PFSK-1 (cell line): Measurements from ENCODE around the gene EVI2A.

Source experiments
- FOXP2 ChIP-seq: optimal IDR thresholded peaks from 2 replicates; pipeline ENCODE3; 2011; ENCODE audit warnings: borderline replicate concordance, control low read depth, inconsistent platforms; ENCODE audit not compliant: insufficient read depth; ENCODE audit errors: extremely low read length, extremely low read depth
- POLR2AphosphoS5 ChIP-seq: IDR thresholded peaks from 2 replicates; pipeline ENCODE4 v1.6.1; 2012; ENCODE audit warnings: low read depth, mild to moderate bottlenecking, control low read depth, low read length, moderate library complexity
- SIN3A ChIP-seq: IDR thresholded peaks from 2 replicates; pipeline ENCODE4 v1.6.1; 2012; ENCODE audit warnings: mild to moderate bottlenecking, low read length, moderate library complexity, borderline replicate concordance; ENCODE audit not compliant: insufficient read depth
- TAF1 ChIP-seq: IDR thresholded peaks from 2 replicates; pipeline ENCODE4 v1.6.1; 2012; ENCODE audit warnings: low read length, control low read depth, borderline replicate concordance; ENCODE audit not compliant: insufficient read depth
- TF ChIP-seq, protein P1 (sequence below), 2 experiments: IDR thresholded peaks; 2 replicates each; pipeline versions ENCODE4 v1.6.1 to v1.8.0; 2011 to 2012; ENCODE audit warnings: low read depth in 2 of 2, low read length in 2 of 2, control low read depth in 1 of 2, inconsistent platforms in 1 of 2, mild to moderate bottlenecking in 1 of 2, moderate library complexity in 1 of 2; ENCODE audit not compliant: insufficient read depth in 1 of 2

The EVI2A gene

GRCh38 chr17:31299624-31300023 lies 21.8 kb downstream of the EVI2A start:
- TF ChIP-seq TAF1 (no peak), POLR2AphosphoS5 (no peak), SIN3A (no peak), FOXP2 (no peak)
- TF ChIP-seq, protein P1, sequence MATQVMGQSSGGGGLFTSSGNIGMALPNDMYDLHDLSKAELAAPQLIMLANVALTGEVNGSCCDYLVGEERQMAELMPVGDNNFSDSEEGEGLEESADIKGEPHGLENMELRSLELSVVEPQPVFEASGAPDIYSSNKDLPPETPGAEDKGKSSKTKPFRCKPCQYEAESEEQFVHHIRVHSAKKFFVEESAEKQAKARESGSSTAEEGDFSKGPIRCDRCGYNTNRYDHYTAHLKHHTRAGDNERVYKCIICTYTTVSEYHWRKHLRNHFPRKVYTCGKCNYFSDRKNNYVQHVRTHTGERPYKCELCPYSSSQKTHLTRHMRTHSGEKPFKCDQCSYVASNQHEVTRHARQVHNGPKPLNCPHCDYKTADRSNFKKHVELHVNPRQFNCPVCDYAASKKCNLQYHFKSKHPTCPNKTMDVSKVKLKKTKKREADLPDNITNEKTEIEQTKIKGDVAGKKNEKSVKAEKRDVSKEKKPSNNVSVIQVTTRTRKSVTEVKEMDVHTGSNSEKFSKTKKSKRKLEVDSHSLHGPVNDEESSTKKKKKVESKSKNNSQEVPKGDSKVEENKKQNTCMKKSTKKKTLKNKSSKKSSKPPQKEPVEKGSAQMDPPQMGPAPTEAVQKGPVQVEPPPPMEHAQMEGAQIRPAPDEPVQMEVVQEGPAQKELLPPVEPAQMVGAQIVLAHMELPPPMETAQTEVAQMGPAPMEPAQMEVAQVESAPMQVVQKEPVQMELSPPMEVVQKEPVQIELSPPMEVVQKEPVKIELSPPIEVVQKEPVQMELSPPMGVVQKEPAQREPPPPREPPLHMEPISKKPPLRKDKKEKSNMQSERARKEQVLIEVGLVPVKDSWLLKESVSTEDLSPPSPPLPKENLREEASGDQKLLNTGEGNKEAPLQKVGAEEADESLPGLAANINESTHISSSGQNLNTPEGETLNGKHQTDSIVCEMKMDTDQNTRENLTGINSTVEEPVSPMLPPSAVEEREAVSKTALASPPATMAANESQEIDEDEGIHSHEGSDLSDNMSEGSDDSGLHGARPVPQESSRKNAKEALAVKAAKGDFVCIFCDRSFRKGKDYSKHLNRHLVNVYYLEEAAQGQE (IDR thresholded peaks at IDR 0.05; ENCODE audit: insufficient read depth in 1 of 2, low read depth in 2 of 2, low read length in 2 of 2): no peak

GRCh38 chr17:31297090-31297489 lies 24.3 kb downstream of the EVI2A start, which contains the start of gene OMG:
Gene OMG (minus strand): TSS chr17:31297239. CDS start chr17:31296331, 908 bp downstream.
- TF ChIP-seq FOXP2 (no peak), SIN3A (no peak), TAF1 (no peak), POLR2AphosphoS5 (no peak)
- TF ChIP-seq, protein P1 (IDR thresholded peaks at IDR 0.05; ENCODE audit: insufficient read depth in 1 of 2, low read depth in 2 of 2, low read length in 2 of 2): no peak

DNA sequence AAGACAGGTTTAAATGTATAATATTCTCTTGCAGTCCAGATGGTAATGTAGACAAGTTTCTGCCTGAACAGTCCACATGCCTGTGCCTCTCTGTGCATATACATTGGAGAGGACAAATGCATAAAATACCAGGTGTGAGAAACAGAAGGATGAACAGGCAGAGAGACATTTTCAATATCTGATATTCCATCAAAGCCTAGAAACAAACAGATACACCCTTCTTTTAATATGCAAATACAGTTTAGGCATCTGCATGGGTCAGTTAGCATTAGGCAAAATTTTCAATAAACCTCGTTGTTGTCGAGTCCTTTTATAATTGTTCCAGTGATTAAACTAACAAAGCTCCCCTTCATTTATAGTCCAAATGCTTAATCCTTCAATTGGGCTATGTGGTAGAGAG lies 25.3 kb downstream of the EVI2A start:
- no peak for TF ChIP-seq TAF1
- TF ChIP-seq, protein P1 (IDR thresholded peaks at IDR 0.05; ENCODE audit: insufficient read depth in 1 of 2, low read depth in 2 of 2, low read length in 2 of 2): no peak
- no peak for TF ChIP-seq FOXP2
- no peak for TF ChIP-seq SIN3A
- TF ChIP-seq POLR2AphosphoS5: no peak

GRCh38 chr17:31295489-31295871 lies 25.9 kb downstream of the EVI2A start:
- TF ChIP-seq FOXP2 (no peak), TAF1 (no peak)
- TF ChIP-seq, protein P1 (IDR thresholded peaks at IDR 0.05; ENCODE audit: insufficient read depth in 1 of 2, low read depth in 2 of 2, low read length in 2 of 2): no peak
